A549 (cell line): ENCODE data around the gene COQ7. TPM values are rescaled to one million over a fixed set of nuclear protein-coding genes. Genes with fewer than 3 reads are reported as not detected.

Source experiments
- ATAC-seq, 2 experiments: fragments of 200-7000 bp in 1 of 2; fragments of >200 bp in 1 of 2; cut with Nextera tagmentation in 1 of 2; cut with Tn5 transposase in 1 of 2; 3 replicates each; pipeline versions ENCODE4 v1.8.0 to v1.9.1; 2018 to 2020; ENCODE audit warnings: mild to moderate bottlenecking in 1 of 2, moderate library complexity in 1 of 2
- CTCF ChIA-PET: fragments of 300-600 bp; sonication (Branson Sonifier 250); formaldehyde crosslinking; extraction: SDS; loops from one replicate; lab custom pipeline; 2021; ENCODE audit warnings: antibody characterized with exemption, inconsistent platforms; lab: Yijun Ruan, JAX
- POLR2A ChIA-PET: fragments of 350-600 bp; formaldehyde crosslinking; extraction: SDS; loops from one replicate; lab custom pipeline; 2021; ENCODE audit warnings: antibody characterized with exemption, inconsistent platforms; lab: Yijun Ruan, JAX
- DNase-seq, 2 experiments: peaks; one replicate each; pipeline versions ENCODE4 v3.0.0 to v3.0.0-alpha.2; 2011 to 2016; ENCODE audit warnings: low read depth in 1 of 2, low spot score in 1 of 2
- FAIRE-seq: peaks from 2 replicates; lab custom pipeline; 2011; peaks lifted over from hg19 to GRCh38; lab: Jason Lieb, UNC
- H3K27ac ChIP-seq, 2 experiments: fragments of >200 bp; sonication (Bioruptor Twin); formaldehyde crosslinking; 3 replicates each; pipeline ENCODE4 v1.5.1; 2016 to 2017
- H3K4me1 ChIP-seq: fragments of >200 bp; sonication (Bioruptor Twin); formaldehyde crosslinking; 3 replicates; pipeline ENCODE4 v1.6.1; 2016
- H3K4me2 ChIP-seq: fragments of >200 bp; sonication (Bioruptor Twin); formaldehyde crosslinking; 3 replicates; pipeline ENCODE4 v1.6.1; 2016
- H3K4me3 ChIP-seq: fragments of >200 bp; sonication (Bioruptor Twin); formaldehyde crosslinking; 3 replicates; pipeline ENCODE4 v1.5.1; 2016
- H3K9me3 ChIP-seq: fragments of >200 bp; sonication (Bioruptor Twin); formaldehyde crosslinking; 3 replicates; pipeline ENCODE4 v1.6.1; 2016
- CTCF ChIP-seq: fragments of >200 bp; sonication (Bioruptor Twin); formaldehyde crosslinking; IDR thresholded peaks from 3 replicates; pipeline ENCODE4 v1.5.1; 2016
- E2F6 ChIP-seq: IDR thresholded peaks from 2 replicates; pipeline ENCODE4 v1.6.1; 2012; ENCODE audit warnings: low read depth, borderline replicate concordance
- ELK1 ChIP-seq: fragments of 150-350 bp; IDR thresholded peaks from 2 replicates; pipeline ENCODE4 v1.6.1; 2014; ENCODE audit warnings: low read depth, mild to moderate bottlenecking, low read length
- FOSB ChIP-seq: fragments of 250-450 bp; sonication (Bioruptor Pico); IDR thresholded peaks from 2 replicates; pipeline ENCODE4 v1.5.0; 2020; ENCODE audit warnings: mild to moderate bottlenecking, moderate library complexity
- FOSL2 ChIP-seq, 2 experiments: fragments of 450-650 bp in 1 of 2; fragments of >200 bp in 1 of 2; sonication (Bioruptor Twin) in 1 of 2; formaldehyde crosslinking; IDR thresholded peaks; 2 replicates each; pipeline versions ENCODE4 v1.5.0 to v1.6.1; 2016 to 2020; ENCODE audit warnings: mild to moderate bottlenecking in 1 of 2, moderate library complexity in 1 of 2
- GATA3 ChIP-seq: IDR thresholded peaks from 2 replicates; pipeline ENCODE4 v1.6.1; 2012; ENCODE audit warnings: borderline replicate concordance
- HDAC2 ChIP-seq: fragments of 200-600 bp; sonication (generic); IDR thresholded peaks from 2 replicates; pipeline ENCODE4 v1.6.1; 2016
- JUN ChIP-seq, 2 experiments: fragments of >200 bp; sonication (Bioruptor Twin); formaldehyde crosslinking; IDR thresholded peaks; 2 replicates in 1 of 2; 3 replicates in 1 of 2; pipeline ENCODE4 v1.6.1; 2016 to 2017
- MAFK ChIP-seq: fragments of 450-650 bp; IDR thresholded peaks from 2 replicates; pipeline ENCODE4 v1.6.1; 2014; ENCODE audit not compliant: partially characterized antibody
- MAZ ChIP-seq: fragments of 150-350 bp; IDR thresholded peaks from 2 replicates; pipeline ENCODE4 v1.6.1; 2014; ENCODE audit warnings: antibody characterized with exemption, low read depth, low read length, borderline replicate concordance
- NPAS2 ChIP-seq: fragments of 250-450 bp; sonication (Bioruptor Pico); IDR thresholded peaks from 2 replicates; pipeline ENCODE4 v1.8.0; 2022; ENCODE audit warnings: mild to moderate bottlenecking, moderate library complexity, borderline replicate concordance
- POLR2AphosphoS2 ChIP-seq: conservative IDR thresholded peaks from 2 replicates; pipeline ENCODE4 v1.6.1; 2012; ENCODE audit warnings: low read length, improper control_type of control experiment, inconsistent platforms
- RARB ChIP-seq: fragments of 250-450 bp; sonication (Bioruptor Pico); IDR thresholded peaks from 2 replicates; pipeline ENCODE4 v1.8.0; 2021; ENCODE audit warnings: mild to moderate bottlenecking, moderate library complexity
- RCOR1 ChIP-seq: fragments of 150-350 bp; IDR thresholded peaks from 2 replicates; pipeline ENCODE4 v1.6.1; 2014; ENCODE audit warnings: antibody characterized with exemption, low read length, low read depth
- SMC3 ChIP-seq: fragments of >200 bp; sonication (Bioruptor Twin); formaldehyde crosslinking; IDR thresholded peaks from 3 replicates; pipeline ENCODE4 v1.6.1; 2018; ENCODE audit warnings: inconsistent platforms
- ZC3H11A ChIP-seq: fragments of 450-650 bp; IDR thresholded peaks from 2 replicates; pipeline ENCODE4 v1.6.1; 2014; ENCODE audit warnings: antibody characterized with exemption, mild to moderate bottlenecking
- ZFP36 ChIP-seq: fragments of 450-650 bp; IDR thresholded peaks from 2 replicates; pipeline ENCODE4 v1.6.1; 2014; ENCODE audit warnings: borderline replicate concordance; ENCODE audit not compliant: partially characterized antibody
- ZNF302 ChIP-seq: fragments of 250-450 bp; sonication (Bioruptor Pico); IDR thresholded peaks from 2 replicates; pipeline ENCODE4 v1.9.0; 2021; ENCODE audit warnings: inconsistent platforms, mild to moderate bottlenecking, moderate library complexity
- ZSCAN20 ChIP-seq: fragments of 250-450 bp; sonication (Bioruptor Pico); IDR thresholded peaks from 2 replicates; pipeline ENCODE4 v1.8.0; 2022; ENCODE audit warnings: mild to moderate bottlenecking, moderate library complexity
- WGBS: methylation state at CpG from one replicate; pipeline ENCODE4 v1.1.6; 2017; ENCODE audit errors: missing lambda C conversion rate; 5-methylcytosine and 5-hydroxymethylcytosine counted together
- polyA plus RNA-seq, 4 experiments: library from polyadenylated mRNA; depleted of rRNA in 3 of 4; stranded (reverse); fragments of >200 nt; fragmentation: RNase III in 1 of 4; extraction: RNeasy Plus Mini Kit Qiagen cat#74134 plus additional on column Dnase treatment in 1 of 4; gene quantifications; 2 replicates in 3 of 4; 3 replicates in 1 of 4; pipeline ENCODE4 v1.2.3, GENCODE V29; 2011 to 2017
- TF ChIP-seq, protein P1 (sequence below): fragments of >200 bp; sonication (Bioruptor Twin); formaldehyde crosslinking; IDR thresholded peaks from 3 replicates; pipeline ENCODE4 v1.6.1; 2016

COQ7 gene
- polyA plus RNA-seq, 2 of the 4 experiments (the other 2 are of a cell fraction): 16.3 to 23.8 TPM

GRCh38 chr16:19127674-19128131 is 60.3 kb downstream of the COQ7 start (continued):
- TF ChIP-seq E2F6 (no peak), ZFP36 (no peak), JUN (IDR thresholded peaks at IDR 0.05) (no peak), MAFK (no peak)

DNA sequence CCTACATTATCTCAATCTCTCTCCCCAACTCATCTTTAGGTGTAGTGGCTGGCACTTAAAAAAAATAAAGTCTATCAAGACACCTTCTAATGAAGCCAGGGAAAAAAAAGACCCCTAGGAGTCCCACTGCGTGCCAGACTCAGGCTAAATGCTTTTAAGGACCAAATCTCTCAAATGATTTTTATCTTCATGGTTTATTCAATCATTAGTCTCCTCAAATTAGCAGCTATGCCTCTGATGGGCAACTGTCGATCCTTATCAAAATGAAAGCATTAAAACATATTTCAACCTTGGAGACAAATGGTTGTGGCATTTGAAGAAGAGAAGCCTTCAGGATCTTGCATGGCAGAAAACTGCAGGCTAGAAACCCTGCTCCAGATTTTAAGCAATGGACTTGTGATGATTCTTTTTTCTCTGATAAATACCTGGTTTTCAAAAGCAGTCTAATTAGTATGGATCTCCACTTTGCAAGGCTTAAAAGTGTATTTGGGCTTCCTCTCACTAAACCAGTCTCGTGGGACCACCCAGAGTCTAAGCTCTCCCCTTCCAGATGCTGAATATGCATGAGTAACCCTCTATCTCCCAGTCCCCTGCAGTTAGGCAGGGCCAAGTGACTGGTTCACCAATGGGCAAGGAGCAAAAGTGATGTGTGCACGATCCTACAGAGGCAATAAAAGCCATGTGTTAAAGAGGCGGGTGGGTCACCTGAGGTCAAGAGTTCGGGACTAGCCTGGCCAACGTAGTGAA is 61.2 kb downstream of the COQ7 start:
- peaks cover 35% of the 10 kb centered on the region for H3K4me1 ChIP-seq
- POLR2A ChIA-PET: no interaction called here
- TF ChIP-seq NPAS2 (CRISPR knock-in tag): no peak
- TF ChIP-seq RARB (CRISPR knock-in tag): no peak
- no peak for TF ChIP-seq ZSCAN20
- no peak for TF ChIP-seq FOSL2 (IDR thresholded peaks at IDR 0.05)
- no peak for TF ChIP-seq FOSL2 (CRISPR knock-in tag; IDR thresholded peaks at IDR 0.05)
- no peak for TF ChIP-seq RCOR1
- TF ChIP-seq ZC3H11A: no peak
- TF ChIP-seq HDAC2: no peak
- TF ChIP-seq SMC3: no peak
- no peak for TF ChIP-seq CTCF
- no peak for TF ChIP-seq ELK1
- TF ChIP-seq, protein P1, sequence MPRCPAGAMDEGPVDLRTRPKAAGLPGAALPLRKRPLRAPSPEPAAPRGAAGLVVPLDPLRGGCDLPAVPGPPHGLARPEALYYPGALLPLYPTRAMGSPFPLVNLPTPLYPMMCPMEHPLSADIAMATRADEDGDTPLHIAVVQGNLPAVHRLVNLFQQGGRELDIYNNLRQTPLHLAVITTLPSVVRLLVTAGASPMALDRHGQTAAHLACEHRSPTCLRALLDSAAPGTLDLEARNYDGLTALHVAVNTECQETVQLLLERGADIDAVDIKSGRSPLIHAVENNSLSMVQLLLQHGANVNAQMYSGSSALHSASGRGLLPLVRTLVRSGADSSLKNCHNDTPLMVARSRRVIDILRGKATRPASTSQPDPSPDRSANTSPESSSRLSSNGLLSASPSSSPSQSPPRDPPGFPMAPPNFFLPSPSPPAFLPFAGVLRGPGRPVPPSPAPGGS: no peak
- no peak for TF ChIP-seq POLR2AphosphoS2
- TF ChIP-seq ZNF302: no peak
- TF ChIP-seq MAZ: no peak
- no peak for TF ChIP-seq GATA3
- TF ChIP-seq FOSB: no peak
- TF ChIP-seq E2F6: no peak
- TF ChIP-seq, all 56 proteins: peak for 0
- no peak for ATAC-seq
- DNase-seq: no peak
- Histone ChIP-seq H3K4me2 (no peak overlapping the region), H3K9me3 (peaks cover 16% of the 10 kb centered on the region), H3K27ac (0 out of 6 replicates have a peak overlapping the region, but pooled peaks of 1 of the 2 experiments have one; percentile 3), H3K4me3 (no peak overlapping the region)
- no peak for FAIRE-seq
- CTCF ChIA-PET: interaction anchor here (0.6 to 2.7 kb wide), 5 partner anchors 9 to 284 kb away, joined by 3 to 7 read pairs (median 3); no protein-coding TSS in a partner anchor
- 80% methylated on average over 7 of the region's 7 CpGs for WGBS

Other genes starting within 250 kb of the COQ7 start
- gene SMG1, start 141.2 kb upstream of the COQ7 start, polyA plus RNA-seq (2011; rRNA removed): 59.4 and 63.8 TPM in 2 replicates
- 14.4 to 18.3 TPM (median 15.7 TPM) in 3 replicates for gene SMG1, start 141.2 kb upstream of the COQ7 start, polyA plus RNA-seq (2017; fragmentation: RNase III; extraction: RNeasy Plus Mini Kit Qiagen cat#74134 plus additional on column Dnase treatment)
- 9.4 and 15.0 TPM in 2 replicates for gene TMC7, start 83.7 kb upstream of the COQ7 start, polyA plus RNA-seq (2011; rRNA removed)
- 5.4 to 7.5 TPM (median 7.0 TPM) in 3 replicates for gene TMC7, start 83.7 kb upstream of the COQ7 start, polyA plus RNA-seq (2017; fragmentation: RNase III; extraction: RNeasy Plus Mini Kit Qiagen cat#74134 plus additional on column Dnase treatment)
- gene ITPRIPL2, start 46.4 kb downstream of the COQ7 start, polyA plus RNA-seq (2011; rRNA removed): 17.5 and 18.3 TPM in 2 replicates
- gene ITPRIPL2, start 46.4 kb downstream of the COQ7 start, polyA plus RNA-seq (2017; fragmentation: RNase III; extraction: RNeasy Plus Mini Kit Qiagen cat#74134 plus additional on column Dnase treatment): 14.7 to 16.3 TPM (median 15.5 TPM) in 3 replicates
- 18.7 and 28.1 TPM in 2 replicates for gene SYT17, start 100.6 kb downstream of the COQ7 start, polyA plus RNA-seq (2011; rRNA removed)
- gene SYT17, start 100.6 kb downstream of the COQ7 start, polyA plus RNA-seq (2017; fragmentation: RNase III; extraction: RNeasy Plus Mini Kit Qiagen cat#74134 plus additional on column Dnase treatment): 8.3 to 10.7 TPM (median 9.8 TPM) in 3 replicates
- gene CLEC19A, start 218.1 kb downstream of the COQ7 start, polyA plus RNA-seq (2011; rRNA removed): 0.09 and 0.15 TPM in 2 replicates
- gene CLEC19A, start 218.1 kb downstream of the COQ7 start, polyA plus RNA-seq (2017; fragmentation: RNase III; extraction: RNeasy Plus Mini Kit Qiagen cat#74134 plus additional on column Dnase treatment): 0.49 to 0.58 TPM (median 0.50 TPM) in 3 replicates